GM18867 (cell line): ENCODE measurements around the gene GPR6.

Source experiments
- ATAC-seq: cut with Tn5 transposase; IDR thresholded peaks from one replicate; pipeline ENCODE4 v1.9.1; 2021; ENCODE audit warnings: mild to moderate bottlenecking, moderate library complexity; ENCODE audit not compliant: unreplicated experiment

The GPR6 gene

DNA sequence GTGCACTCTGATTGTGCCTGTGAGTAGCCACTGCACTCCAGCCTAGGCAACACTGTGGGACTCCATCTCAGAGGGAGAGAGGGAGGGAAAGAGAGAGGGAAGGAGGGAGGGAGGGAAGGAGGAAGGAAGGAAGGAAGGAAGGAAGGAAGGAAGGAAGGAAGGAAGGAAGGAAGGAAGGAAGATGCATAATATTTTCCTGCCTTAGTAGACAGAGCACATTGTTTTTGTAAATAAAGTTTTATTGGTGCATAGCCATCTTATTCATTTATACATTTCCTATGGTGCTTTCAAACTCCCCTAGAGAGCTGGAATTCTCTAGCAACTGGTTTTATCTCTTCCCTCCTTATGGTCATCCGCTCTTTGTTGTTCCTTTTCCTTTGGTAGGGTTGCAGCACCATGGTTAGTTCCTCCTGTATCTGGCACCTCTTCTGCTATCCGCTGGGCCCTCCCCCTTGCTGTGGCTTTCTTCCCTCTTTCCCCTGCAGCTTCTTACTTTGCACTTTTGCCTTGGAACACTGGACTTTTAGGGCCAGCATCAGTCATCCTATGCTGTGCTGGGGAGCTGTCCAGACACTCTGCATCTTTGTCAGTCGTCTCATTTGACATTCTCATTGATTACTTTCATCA is 20.2 kb downstream of the GPR6 start:
- no peak for ATAC-seq

DNA sequence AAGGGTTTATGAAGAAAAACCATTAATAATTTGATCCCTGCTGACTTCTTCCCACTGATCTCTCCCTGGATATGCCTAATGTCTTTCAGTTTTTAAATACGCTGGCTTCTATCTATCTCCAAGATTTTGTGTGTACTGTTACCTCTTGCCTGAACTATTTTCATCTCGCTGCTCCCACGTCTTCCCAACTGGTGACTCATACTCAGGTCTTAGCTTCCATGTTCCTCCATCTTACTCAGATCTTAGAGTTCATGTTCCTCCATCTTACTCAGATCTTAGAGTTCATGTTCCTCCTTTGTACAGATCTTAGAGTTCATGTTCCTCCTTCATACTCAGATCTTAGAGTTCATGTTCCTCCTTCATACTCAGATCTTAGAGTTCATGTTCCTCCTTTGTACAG is 21.6 kb downstream of the GPR6 start:
- no peak for ATAC-seq

- ATAC-seq = no peak
Measured at GRCh38 chr6:110002676-110003075, 24.6 kb downstream of the GPR6 start.

DNA sequence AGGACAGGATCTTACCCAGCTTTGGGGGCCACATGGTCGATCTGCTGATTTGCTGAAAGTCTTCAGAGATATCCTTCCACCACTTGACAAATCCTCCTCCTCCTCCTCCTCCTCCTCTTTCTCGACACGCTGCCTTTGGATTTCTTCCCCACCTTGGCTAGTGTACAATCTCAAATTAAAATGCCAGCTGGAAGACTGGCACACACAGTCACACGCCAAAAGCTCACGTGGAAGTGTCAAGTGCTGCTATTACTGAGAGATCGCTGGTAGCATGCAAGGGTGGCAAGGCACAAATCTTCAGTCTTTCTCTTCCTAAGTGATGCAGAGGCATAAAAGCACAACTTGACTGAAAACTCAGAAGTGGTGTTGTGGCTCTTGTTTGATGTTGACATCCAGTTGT is 35.3 kb downstream of the GPR6 start:
- no peak for ATAC-seq

DNA sequence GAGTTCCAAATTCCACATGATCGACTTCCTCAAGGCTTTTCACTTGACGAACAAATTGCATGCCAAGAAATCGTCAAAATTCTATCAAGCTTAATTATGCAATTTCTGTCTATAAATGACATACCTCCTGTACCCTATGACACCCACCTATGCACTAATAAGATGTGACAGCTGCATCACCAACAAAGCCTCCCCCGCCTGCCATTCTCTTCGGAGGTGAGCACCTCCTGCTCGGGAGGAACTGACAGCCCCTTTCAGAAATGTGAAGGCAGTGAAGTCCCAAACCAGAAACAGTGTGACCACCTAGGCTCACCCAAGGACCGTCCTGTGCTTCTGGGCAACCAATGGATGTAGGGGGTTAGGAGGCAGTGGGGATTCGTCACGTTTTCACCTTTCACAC is 37.1 kb downstream of the GPR6 start:
- ATAC-seq = no peak

- no peak for ATAC-seq
Measured at GRCh38 chr6:110017306-110017705, 39.2 kb downstream of the GPR6 start.

DNA sequence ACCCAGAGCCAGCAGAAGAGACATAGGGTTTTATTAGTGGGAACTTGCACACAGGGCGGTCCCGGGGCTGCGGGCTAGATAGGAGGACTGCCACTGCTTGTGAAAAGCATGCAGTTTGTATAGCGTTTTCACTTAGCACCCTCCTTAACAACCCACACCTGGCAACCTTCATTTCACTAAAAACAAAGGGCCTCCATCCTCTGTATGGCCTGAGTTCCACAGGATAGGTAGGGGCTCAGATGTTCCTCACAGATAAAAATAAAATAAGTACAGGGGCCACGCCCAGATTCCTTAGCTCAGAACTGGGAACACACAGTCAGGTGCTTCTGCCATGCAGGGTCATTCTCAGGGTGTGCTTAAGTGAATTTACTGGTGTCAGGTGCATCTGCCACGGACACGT is 39.8 kb downstream of the GPR6 start:
- ATAC-seq = no peak

DNA sequence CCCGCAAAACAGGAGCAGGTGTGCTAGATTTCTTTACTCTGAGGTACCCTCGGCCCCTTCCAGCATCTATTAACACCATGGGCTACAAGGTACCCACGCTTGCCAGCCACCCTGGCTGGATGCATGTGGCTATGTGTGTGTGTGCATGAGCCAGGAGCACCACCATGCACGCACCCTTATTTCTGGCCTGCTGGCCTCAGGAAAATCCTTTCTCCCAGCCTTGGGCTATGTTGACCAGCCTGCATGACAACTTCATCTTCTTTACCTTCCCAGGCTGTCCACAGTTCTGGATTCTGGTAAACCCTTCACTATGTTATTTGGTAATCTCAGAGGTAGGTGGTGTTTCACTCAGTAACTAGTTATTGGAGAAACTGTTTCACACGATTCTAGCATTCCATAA is 40.4 kb downstream of the GPR6 start:
- no peak for ATAC-seq

DNA sequence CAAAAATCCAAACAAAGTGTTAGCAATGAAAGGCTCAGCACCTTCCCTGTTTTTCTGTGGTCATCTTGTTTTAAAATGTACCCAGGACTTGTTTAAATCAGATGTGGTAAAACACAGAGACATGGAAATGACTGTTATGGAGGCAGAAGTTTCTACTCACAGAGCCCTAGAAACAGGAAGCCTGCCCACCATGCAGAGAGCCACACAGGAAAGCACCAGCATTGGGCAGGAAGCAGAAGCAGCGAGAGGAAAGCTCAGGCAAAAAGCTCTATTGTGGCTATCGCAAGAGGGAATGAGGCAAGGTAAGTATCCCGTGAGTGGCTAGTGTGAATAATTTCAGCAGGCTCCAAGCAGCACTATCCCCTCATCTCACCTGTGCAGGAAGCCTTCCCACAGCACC is 42.8 kb downstream of the GPR6 start:
- ATAC-seq = no peak

DNA sequence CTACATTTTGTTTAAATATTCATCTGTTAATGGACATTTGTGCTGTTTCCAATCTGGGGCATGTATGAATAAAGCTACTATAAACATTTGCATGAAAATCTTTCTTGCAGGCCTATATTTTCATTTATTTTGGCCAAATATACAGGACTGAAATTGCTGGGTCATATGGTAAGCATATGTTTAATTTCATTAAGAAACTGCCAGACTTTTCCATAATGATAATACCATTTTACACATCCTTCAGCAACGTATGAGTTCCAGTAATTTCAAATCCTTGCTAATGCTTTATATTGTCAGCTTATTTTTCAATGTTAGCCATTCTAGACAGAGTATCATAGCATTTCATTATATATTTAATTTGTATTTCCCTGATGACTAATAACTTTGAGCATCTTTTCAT is 51.0 kb downstream of the GPR6 start:
- ATAC-seq = no peak
